ENCODE data around the gene RPS24. TPM values are rescaled to one million over a fixed set of nuclear protein-coding genes. Genes with fewer than 3 reads are reported as not detected.

RPS24 gene
- total and polyA plus RNA-seq, 9 of the 15 experiments (the other 6 are each of a cell fraction or from before 2014, with no cell fraction given): 1,947 to 7,307 (median 5,944) TPM

DNA sequence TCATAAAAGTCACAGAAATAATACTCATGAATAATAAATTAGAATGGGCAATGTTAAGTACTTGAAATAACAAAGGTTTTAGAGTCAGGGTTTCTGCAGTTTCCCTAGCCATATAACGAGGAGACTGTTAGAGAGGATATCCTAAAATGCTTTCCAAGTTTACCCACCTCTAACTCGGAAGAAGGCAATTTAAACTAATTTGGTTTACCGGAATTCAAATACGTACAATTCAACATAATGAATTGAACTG is 351 bp upstream of the RPS24 start:
- Histone ChIP-seq H3K27ac (ENCODE audit: extremely low read depth, low read depth, low read length) (peak overlapping the region; percentile 79), H3K79me2 (ENCODE audit: control insufficient read depth, insufficient read depth, low read length) (peaks cover 58% of the 10 kb centered on the region), H2AFZ (ENCODE audit: low read depth, low read length) (peak overlapping the region; percentile 97), H3K9ac (ENCODE audit: insufficient read depth in 1 of 2, low read depth in 2 of 2, low read length in 2 of 2) (peak overlapping the region in 1 of 2 experiments; percentile 95; a peak in 2 of 4 replicates), H3K27me3 (ENCODE audit: control insufficient read depth in 2 of 2, insufficient read depth in 2 of 2, low read length in 2 of 2) (no peaks in the 10 kb centered on the region), H3K9me1 (ENCODE audit: control insufficient read depth, insufficient read depth, low read length) (no peaks in the 10 kb centered on the region), H3K4me3 (peak overlapping the region; percentile 72), H3K9me3 (replicated peaks; ENCODE audit: control insufficient read depth, insufficient read depth, low read depth, low read length) (peaks cover 4% of the 10 kb centered on the region; the same call in 1 of the 2 replicates), H3K4me2 (ENCODE audit: insufficient read depth, low read length) (peak overlapping the region; percentile 97), H3K36me3 (ENCODE audit: control insufficient read depth, insufficient read depth, low read length) (peaks cover 42% of the 10 kb centered on the region), H3K4me1 (replicated peaks in 1 of 2; ENCODE audit: control insufficient read depth in 2 of 2, insufficient read depth in 2 of 2, low read length in 2 of 2) (peaks cover 15 to 33% of the 10 kb centered on the region in 2 experiments), H4K20me1 (replicated peaks; ENCODE audit: control insufficient read depth, insufficient read depth, low read length) (peaks cover 34% of the 10 kb centered on the region)
- CTCF ChIA-PET (ENCODE audit: low intra/inter-chr PET ratio): no interaction called here
- intact Hi-C loops (cut with micrococcal nuclease) (no loop called here), in situ Hi-C loops (cut with MboI) (loop anchor here (25.0 kb wide), 1 partner anchor 1154 kb away; no protein-coding TSS in a partner anchor)
- WGBS (ENCODE audit: insufficient coverage, low coverage, missing lambda C conversion rate): 0% methylated on average over 4 of the region's 4 CpGs
- FAIRE-seq (no peak), ATAC-seq (no peak), DNase-seq (ENCODE audit: extremely low read depth in 1 of 4, low spot score in 3 of 4) (no peak)
- no TSS peak for BruUV-seq (replicated peaks)
- POLR2A ChIA-PET: interaction anchor here (0.6 to 1.6 kb wide), 6 partner anchors 10 to 854 kb away, joined by 3 to 23 read pairs (median 6); no protein-coding TSS in a partner anchor
- TF ChIP-seq ZNF3 (CRISPR knock-in tag; IDR thresholded peaks at IDR 0.05) (no peak), TCFL5 (CRISPR knock-in tag; conservative IDR thresholded peaks at IDR 0.05) (0 out of 2 replicates have a peak, but pooled peaks have one; percentile 26), HSF4 (CRISPR knock-in tag; IDR thresholded peaks at IDR 0.05; ENCODE audit: borderline replicate concordance) (0 out of 2 replicates have a peak, but pooled peaks have one; percentile 7), CEBPG (CRISPR knock-in tag; IDR thresholded peaks at IDR 0.05) (no peak), CEBPG (tag; conservative IDR thresholded peaks at IDR 0.05 in 1 of 2, IDR thresholded peaks at IDR 0.05 in 1 of 2) (peak; percentile 74 to 88; a peak in 2 of 4 replicates), PHF21A (IDR thresholded peaks at IDR 0.05; ENCODE audit: borderline replicate concordance, low read depth) (no peak), ZNF143 (CRISPR knock-in tag; IDR thresholded peaks at IDR 0.05) (no peak), POLR2AphosphoS2 (IDR thresholded peaks at IDR 0.05; ENCODE audit: low read length) (no peak)
- TF ChIP-seq, protein P1, sequence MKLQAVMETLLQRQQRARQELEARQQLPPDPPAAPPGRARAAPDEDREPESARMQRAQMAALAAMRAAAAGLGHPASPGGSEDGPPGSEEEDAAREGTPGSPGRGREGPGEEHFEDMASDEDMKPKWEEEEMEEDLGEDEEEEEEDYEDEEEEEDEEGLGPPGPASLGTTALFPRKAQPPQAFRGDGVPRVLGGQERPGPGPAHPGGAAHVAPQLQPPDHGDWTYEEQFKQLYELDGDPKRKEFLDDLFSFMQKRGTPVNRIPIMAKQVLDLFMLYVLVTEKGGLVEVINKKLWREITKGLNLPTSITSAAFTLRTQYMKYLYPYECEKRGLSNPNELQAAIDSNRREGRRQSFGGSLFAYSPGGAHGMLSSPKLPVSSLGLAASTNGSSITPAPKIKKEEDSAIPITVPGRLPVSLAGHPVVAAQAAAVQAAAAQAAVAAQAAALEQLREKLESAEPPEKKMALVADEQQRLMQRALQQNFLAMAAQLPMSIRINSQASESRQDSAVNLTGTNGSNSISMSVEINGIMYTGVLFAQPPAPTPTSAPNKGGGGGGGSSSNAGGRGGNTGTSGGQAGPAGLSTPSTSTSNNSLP (IDR thresholded peaks at IDR 0.05; ENCODE audit: borderline replicate concordance, low read depth, low read length): peak; percentile 41
- TF ChIP-seq, protein P2, sequence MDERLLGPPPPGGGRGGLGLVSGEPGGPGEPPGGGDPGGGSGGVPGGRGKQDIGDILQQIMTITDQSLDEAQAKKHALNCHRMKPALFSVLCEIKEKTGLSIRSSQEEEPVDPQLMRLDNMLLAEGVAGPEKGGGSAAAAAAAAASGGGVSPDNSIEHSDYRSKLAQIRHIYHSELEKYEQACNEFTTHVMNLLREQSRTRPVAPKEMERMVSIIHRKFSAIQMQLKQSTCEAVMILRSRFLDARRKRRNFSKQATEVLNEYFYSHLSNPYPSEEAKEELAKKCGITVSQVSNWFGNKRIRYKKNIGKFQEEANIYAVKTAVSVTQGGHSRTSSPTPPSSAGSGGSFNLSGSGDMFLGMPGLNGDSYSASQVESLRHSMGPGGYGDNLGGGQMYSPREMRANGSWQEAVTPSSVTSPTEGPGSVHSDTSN (CRISPR knock-in tag; IDR thresholded peaks at IDR 0.05; ENCODE audit: low read depth): no peak
- TF ChIP-seq, protein P2 (tag; conservative IDR thresholded peaks at IDR 0.05; ENCODE audit: low read depth): no peak
- TF ChIP-seq, protein P3, sequence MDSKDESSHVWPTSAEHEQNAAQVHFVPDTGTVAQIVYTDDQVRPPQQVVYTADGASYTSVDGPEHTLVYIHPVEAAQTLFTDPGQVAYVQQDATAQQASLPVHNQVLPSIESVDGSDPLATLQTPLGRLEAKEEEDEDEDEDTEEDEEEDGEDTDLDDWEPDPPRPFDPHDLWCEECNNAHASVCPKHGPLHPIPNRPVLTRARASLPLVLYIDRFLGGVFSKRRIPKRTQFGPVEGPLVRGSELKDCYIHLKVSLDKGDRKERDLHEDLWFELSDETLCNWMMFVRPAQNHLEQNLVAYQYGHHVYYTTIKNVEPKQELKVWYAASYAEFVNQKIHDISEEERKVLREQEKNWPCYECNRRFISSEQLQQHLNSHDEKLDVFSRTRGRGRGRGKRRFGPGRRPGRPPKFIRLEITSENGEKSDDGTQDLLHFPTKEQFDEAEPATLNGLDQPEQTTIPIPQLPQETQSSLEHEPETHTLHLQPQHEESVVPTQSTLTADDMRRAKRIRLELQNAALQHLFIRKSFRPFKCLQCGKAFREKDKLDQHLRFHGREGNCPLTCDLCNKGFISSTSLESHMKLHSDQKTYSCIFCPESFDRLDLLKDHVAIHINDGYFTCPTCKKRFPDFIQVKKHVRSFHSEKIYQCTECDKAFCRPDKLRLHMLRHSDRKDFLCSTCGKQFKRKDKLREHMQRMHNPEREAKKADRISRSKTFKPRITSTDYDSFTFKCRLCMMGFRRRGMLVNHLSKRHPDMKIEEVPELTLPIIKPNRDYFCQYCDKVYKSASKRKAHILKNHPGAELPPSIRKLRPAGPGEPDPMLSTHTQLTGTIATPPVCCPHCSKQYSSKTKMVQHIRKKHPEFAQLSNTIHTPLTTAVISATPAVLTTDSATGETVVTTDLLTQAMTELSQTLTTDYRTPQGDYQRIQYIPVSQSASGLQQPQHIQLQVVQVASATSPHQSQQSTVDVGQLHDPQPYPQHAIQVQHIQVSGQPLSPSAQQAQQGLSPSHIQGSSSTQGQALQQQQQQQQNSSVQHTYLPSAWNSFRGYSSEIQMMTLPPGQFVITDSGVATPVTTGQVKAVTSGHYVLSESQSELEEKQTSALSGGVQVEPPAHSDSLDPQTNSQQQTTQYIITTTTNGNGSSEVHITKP (IDR thresholded peaks at IDR 0.05; ENCODE audit: partially characterized antibody): peak; percentile 74
- TF ChIP-seq, protein P4, sequence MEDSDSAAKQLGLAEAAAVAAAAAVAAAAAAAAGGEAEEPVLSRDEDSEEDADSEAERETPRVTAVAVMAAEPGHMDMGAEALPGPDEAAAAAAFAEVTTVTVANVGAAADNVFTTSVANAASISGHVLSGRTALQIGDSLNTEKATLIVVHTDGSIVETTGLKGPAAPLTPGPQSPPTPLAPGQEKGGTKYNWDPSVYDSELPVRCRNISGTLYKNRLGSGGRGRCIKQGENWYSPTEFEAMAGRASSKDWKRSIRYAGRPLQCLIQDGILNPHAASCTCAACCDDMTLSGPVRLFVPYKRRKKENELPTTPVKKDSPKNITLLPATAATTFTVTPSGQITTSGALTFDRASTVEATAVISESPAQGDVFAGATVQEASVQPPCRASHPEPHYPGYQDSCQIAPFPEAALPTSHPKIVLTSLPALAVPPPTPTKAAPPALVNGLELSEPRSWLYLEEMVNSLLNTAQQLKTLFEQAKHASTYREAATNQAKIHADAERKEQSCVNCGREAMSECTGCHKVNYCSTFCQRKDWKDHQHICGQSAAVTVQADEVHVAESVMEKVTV (CRISPR knock-in tag; IDR thresholded peaks at IDR 0.05): 0 out of 2 replicates have a peak, but pooled peaks have one; percentile 7

Data from K562 (cell line).